ENCODE data around the gene ADCY5. TPM values are rescaled to one million over a fixed set of nuclear protein-coding genes. Genes with fewer than 3 reads are reported as not detected.
"Not testable (repeated sequence)": the region's sequence is repeated elsewhere in the genome, so short reads cannot be mapped to it uniquely, and the experiment has no call there.

The ADCY5 gene
- polyA plus RNA-seq (ENCODE audit: insufficient read length), result 3.7 TPM

DNA sequence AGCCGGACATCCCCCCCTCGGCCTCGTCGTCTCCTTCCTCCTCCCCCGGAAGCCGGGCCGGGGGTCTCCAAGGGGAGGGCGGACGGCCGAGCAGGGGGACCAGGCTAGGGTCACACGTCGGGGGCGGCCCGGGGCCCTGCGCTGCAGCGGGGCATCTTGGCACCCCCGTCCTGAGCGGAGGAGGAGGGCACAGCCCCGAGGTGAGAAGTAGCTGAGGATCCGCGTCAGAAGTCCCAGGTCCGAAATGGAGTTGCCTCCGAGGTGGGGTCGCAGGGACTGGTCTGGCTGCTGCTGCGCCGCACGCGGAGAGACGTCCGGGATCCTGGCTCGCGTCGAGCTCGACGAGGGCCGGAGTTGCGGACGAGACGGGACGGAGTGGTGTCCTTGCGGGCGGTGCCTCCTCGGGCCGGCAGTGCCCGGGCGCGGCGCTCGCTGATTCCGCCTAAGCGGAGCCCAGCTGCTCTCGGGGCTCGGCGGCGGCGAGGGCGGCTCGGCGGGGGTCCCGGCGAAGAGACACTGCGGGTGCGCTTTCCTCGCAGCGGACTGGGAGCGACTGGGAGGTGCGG is at the start of gene ADCY5:
Gene ADCY5, minus strand, starts transcription at position 555 of the 566 bp plus-strand sequence. Its CDS starts 545 bp downstream, at position 10.
- DNase-seq, result no peak

DNA sequence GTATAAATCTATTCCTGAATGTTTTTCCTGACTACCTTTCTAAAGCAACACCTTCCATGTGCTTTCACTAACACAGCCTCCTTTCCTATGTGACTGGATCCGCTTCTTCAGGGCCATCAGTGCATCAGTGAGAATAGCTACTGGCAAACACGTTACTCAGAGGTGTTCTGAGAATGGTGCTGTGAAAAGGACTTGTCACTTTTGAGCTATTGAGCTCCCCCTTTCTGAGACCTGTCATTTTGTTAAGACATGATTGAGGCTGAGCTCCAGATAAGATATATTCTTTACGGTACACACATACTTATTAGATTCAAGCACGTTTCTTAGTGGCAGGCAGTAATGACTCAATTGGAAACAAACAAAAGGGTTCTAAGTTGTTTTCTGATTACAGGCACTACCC is 45.0 kb upstream of the ADCY5 start:
- DNase-seq, result no peak

GRCh38 chr3:123491966-123492587 is 43.2 kb upstream of the ADCY5 start:
- DNase-seq, result no peak

DNA sequence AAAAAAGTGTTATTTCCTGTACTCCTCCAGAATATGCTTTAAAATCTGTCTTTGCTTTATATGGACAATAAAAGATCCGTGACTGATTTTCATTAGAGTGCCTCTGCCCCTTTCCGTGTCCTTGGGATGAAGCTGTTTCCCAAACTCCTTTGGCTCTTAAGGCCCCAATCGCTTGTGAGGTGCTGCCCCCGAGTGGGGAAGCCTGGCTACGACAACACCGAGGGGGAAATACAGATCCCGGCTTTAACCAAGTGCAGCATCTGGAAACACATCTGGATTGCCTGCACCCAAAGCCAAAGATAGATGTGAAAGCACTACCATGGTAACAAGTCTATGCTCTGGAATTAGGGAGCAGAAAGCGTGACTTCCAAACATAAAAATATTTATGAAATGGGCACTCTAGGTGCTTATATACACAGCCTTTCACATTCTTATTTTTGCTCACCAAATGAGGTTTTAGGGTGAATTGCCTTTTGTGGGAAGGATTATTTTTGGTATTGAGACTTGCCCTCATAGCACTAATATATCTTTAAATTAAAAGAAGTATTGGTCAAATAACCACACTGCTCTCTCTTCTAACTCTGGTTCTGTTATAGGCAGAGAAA is 40.6 kb upstream of the ADCY5 start:
- peak; percentile 81 for DNase-seq

DNA sequence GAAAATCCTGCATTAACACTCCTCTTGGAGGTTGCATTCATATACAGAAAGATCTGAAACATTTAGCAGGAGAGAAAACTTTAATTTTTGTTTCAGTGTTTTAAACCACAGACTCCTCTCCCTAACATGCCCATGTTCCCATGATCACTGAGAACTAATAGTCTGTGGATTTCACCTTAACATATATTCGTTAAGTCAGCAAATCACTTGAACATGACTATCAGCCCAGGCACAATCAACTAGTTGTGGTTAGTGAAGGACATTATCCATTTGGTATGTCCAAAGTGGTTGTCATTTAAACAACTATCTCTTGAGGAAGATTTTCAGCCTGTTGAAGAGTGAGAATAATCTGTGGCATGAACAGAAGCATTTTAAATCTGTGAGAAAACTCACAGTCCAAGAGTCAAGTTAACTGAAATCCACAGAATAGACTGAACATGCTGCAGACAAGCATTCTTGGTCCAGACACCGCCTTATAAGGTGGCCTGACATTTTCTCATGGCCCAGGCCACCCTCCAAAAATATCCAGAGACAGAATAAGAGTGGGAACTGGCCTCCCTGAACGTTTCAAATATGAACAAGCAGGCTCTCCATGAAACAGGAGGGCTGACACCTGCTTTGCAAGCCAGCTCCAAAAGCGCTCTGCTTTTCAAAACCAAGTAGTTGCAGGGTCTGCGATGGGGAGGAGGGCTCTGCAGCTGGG is 39.9 kb upstream of the ADCY5 start:
- DNase-seq, result no peak

- not testable (repeated sequence) for DNase-seq
Observed at GRCh38 chr3:123487063-123487462, 38.2 kb upstream of the ADCY5 start.

GRCh38 chr3:123486460-123486859 is 37.6 kb upstream of the ADCY5 start:
- DNase-seq, result no peak

DNA sequence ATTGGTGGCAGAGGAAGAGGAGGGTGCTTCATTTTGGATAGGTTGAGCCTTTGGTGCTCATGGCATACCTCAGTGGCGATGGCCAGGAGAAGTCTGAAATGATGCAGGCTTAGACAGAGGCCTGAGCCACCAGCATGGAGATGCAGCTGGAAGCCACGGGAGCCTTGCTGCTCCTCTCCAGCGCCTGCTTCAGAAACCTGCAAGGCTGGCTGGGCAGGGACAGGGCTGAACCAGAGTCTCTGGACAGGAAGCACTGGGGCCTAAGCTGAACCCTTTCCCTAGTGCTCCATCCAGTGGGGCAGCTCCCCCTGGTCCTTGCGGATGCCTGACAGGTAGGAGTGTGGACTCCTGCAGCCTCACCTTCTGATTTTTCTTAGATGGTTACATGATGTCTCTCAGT is 36.7 kb upstream of the ADCY5 start:
- DNase-seq, result no peak

GRCh38 chr3:123483146-123483545 is 34.3 kb upstream of the ADCY5 start:
- DNase-seq, result no peak

- no peak for DNase-seq
Observed at GRCh38 chr3:123481722-123482457, 33.0 kb upstream of the ADCY5 start.

- DNase-seq, result no peak
Observed at GRCh38 chr3:123481071-123481470, 32.2 kb upstream of the ADCY5 start.

DNA sequence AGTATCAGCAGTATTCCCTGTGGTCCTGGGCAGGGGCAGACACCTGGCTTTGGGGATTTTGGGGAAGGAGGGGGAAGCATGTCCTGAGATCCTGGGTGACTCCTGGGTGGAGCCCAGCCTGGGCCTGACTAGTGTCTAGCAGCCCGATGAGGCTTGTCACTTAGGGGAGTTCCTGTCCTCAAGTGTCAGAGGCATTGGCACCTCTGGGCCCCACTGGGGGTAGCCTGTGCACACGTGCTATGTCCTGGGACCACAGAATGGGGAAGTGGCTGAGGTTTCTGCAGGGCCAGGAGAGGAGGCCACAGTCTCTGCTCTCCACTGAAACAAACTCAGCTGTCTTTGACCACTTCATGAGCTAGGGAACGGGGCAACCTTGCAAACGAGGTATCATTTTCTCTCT is 31.5 kb upstream of the ADCY5 start:
- no peak for DNase-seq

- DNase-seq, result no peak
Observed at GRCh38 chr3:123479891-123480290, 31.0 kb upstream of the ADCY5 start.

GRCh38 chr3:123478314-123478713 is 29.4 kb upstream of the ADCY5 start:
- no peak for DNase-seq

GRCh38 chr3:123476967-123477750 is 28.3 kb upstream of the ADCY5 start:
- no peak for DNase-seq

GRCh38 chr3:123475786-123476185 is 26.9 kb upstream of the ADCY5 start:
- no peak for DNase-seq

- DNase-seq, result no peak
Observed at GRCh38 chr3:123471106-123471505, 22.2 kb upstream of the ADCY5 start.

GRCh38 chr3:123469323-123469995 is 20.6 kb upstream of the ADCY5 start:
- DNase-seq, result no peak

DNA sequence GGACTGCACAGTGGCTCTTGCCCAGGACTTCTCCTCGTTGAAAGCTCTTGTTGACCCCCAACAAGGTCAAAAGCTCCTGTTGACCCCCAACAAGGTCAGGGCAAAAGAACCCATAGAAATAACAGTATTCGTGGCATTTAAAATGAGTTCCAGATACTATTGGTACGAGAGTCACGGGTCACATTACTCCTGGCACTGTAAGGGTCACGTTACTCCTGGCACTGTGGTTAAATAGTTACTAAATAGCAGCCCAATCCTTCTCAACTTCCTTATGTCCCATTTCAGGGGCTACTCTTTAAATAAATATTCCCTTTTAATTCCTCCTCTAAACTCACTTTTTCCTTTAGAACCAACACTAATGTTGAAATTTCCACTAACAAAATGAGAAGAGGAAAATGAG is 18.2 kb upstream of the ADCY5 start:
- DNase-seq, result no peak

DNA sequence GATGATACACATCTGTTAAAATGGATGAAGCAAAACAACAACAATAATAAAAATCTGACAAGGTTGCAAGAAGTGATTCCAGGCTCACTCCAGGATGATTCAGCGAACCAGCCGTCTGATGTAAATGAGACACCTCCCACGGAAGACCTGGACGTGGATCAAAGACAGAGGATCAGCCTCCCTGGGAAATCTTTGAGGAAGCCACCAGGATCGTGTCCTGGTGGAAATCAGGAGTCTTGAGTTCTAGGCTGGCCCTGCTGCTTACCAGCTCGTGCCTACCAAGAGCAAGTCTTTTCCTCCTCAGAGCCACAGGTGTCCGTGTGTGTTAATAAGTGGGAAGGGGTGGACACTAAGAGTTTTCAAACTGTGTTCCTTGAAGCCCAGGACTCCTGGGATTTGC is 15.3 kb upstream of the ADCY5 start:
- no peak for DNase-seq

DNA sequence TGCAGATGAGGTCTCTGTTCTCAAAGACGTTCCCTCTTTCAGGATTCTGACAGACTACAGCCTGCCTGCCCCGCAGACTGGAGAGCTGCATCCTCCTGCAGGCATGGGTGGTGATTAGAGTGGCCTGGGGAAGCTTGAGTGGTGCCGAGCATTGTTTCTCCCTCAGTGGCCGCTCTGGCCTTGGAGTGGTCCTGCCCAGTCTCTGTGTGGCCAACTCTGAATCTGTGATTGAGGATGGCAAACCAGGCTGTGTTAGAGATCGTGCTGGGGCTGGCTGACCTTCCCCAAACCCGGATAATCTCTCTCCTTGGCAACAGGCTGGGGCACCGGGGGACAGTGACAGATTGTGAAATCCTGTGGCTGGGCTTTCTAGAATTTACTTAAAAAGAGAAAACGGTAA is 11.0 kb upstream of the ADCY5 start:
- no peak for DNase-seq

DNA sequence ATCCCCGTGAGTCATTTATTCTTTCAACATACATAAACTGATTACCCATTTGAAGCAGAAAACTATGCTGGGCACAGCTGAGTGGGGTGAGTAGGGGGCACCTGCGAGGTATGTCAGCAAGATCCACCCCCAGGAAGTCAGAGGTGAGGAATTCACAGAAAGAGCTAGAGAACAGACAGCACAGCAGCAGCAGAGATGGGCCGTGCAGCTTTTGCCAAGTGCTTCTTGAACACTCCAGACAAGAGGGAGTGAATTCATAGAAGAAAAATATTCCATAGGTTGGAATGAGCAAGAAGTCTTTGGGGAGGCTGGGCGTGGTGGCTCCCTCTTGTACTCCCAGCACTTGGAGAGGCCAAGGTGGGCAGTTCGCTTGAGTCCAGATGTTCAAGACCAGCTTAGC is 9.4 kb upstream of the ADCY5 start:
- no peak for DNase-seq
